GM23248 (cell line): ENCODE measurements around the gene STOML3. TPM values are rescaled to one million over a fixed set of nuclear protein-coding genes. Genes with fewer than 3 reads are reported as not detected.

Experiments
- DNase-seq: peaks from one replicate; pipeline ENCODE4 v3.0.0-alpha.2; 2015
- H2AFZ ChIP-seq: fragments of 200-600 bp; sonication (generic); 2 replicates; pipeline ENCODE4 v1.6.1; 2016; ENCODE audit warnings: antibody characterized with exemption
- H3F3A ChIP-seq: fragments of 200-600 bp; sonication (generic); 2 replicates; pipeline ENCODE4 v1.6.1; 2016; ENCODE audit warnings: mild to moderate bottlenecking, antibody characterized with exemption, mixed run types; ENCODE audit not compliant: insufficient read depth
- H3K27ac ChIP-seq: fragments of 200-600 bp; sonication (generic); 2 replicates; pipeline ENCODE4 v1.5.1; 2016; ENCODE audit warnings: mild to moderate bottlenecking
- H3K27me3 ChIP-seq: fragments of 200-600 bp; sonication (generic); replicated peaks from 2 replicates; pipeline ENCODE4 v1.6.1; 2016; ENCODE audit warnings: mild to moderate bottlenecking; ENCODE audit not compliant: insufficient read depth
- H3K36me3 ChIP-seq: fragments of 200-600 bp; sonication (generic); 2 replicates; pipeline ENCODE4 v1.6.1; 2016; ENCODE audit warnings: low read depth, mild to moderate bottlenecking
- H3K4me1 ChIP-seq: fragments of 200-600 bp; sonication (generic); 2 replicates; pipeline ENCODE4 v1.6.1; 2016; ENCODE audit warnings: mild to moderate bottlenecking; ENCODE audit not compliant: insufficient read depth
- H3K4me2 ChIP-seq: fragments of 200-600 bp; sonication (generic); one replicate; pipeline ENCODE4 v1.6.1; 2016; ENCODE audit warnings: mild to moderate bottlenecking; ENCODE audit not compliant: unreplicated experiment
- H3K4me3 ChIP-seq: fragments of 200-600 bp; sonication (generic); 2 replicates; pipeline ENCODE4 v1.5.1; 2016; ENCODE audit warnings: mild to moderate bottlenecking
- H3K79me2 ChIP-seq: fragments of 200-600 bp; sonication (generic); 2 replicates; pipeline ENCODE4 v1.6.1; 2016; ENCODE audit warnings: mild to moderate bottlenecking; ENCODE audit not compliant: insufficient read depth
- H3K9ac ChIP-seq: fragments of 200-600 bp; sonication (generic); 2 replicates; pipeline ENCODE4 v1.6.1; 2016; ENCODE audit warnings: mild to moderate bottlenecking
- H3K9me2 ChIP-seq: fragments of 200-600 bp; sonication (generic); 2 replicates; pipeline ENCODE4 v1.6.1; 2016; ENCODE audit warnings: mixed run types, mild to moderate bottlenecking, moderate library complexity; ENCODE audit not compliant: insufficient read depth
- H3K9me3 ChIP-seq: fragments of 200-600 bp; sonication (generic); one replicate; pipeline ENCODE4 v1.6.1; 2017; ENCODE audit warnings: low read depth
- H4K20me1 ChIP-seq: fragments of 200-600 bp; sonication (generic); 2 replicates; pipeline ENCODE4 v1.6.0; 2016; ENCODE audit not compliant: insufficient read depth
- EZH2 ChIP-seq: fragments of 200-600 bp; sonication (generic); IDR thresholded peaks from 2 replicates; pipeline ENCODE4 v1.6.1; 2018; ENCODE audit warnings: antibody characterized with exemption, mild to moderate bottlenecking; ENCODE audit not compliant: insufficient read depth, poor library complexity, severe bottlenecking
- EZH2phosphoT487 ChIP-seq: fragments of 200-600 bp; sonication (generic); IDR thresholded peaks from 2 replicates; pipeline ENCODE4 v1.6.1; 2018; ENCODE audit warnings: antibody characterized with exemption, moderate library complexity, mild to moderate bottlenecking, low read depth; ENCODE audit not compliant: insufficient read depth
- WGBS, 2 experiments: methylation state at CpG; one replicate each; pipeline ENCODE4 v1.1.6; 2015 to 2017; ENCODE audit warnings: low lambda C conversion rate in 2 of 2, low coverage in 1 of 2; ENCODE audit errors: missing lambda C conversion rate in 2 of 2; 5-methylcytosine and 5-hydroxymethylcytosine counted together
- in situ Hi-C: fragments of 300-500 bp; cut with MboI; formaldehyde crosslinking; loops from 2 replicates; pipeline ENCODE4 v1.15.0; 2020
- polyA plus RNA-seq: library from polyadenylated mRNA; unstranded; fragments of >200 nt; fragmentation: Nextera tagmentation; extraction: Ambion mirVana; gene quantifications from 2 replicates; pipeline ENCODE4 v1.2.1, GENCODE V29; 2016
- total RNA-seq: library from RNA; depleted of rRNA; stranded (reverse); fragments of >200 nt; shearing (Covaris generic); gene quantifications from 2 replicates; pipeline ENCODE4 v1.2.3, GENCODE V29; 2014; rRNA removed

STOML3 gene
- total and polyA plus RNA-seq, 2 experiments from 2014 or later: not detected

- Histone ChIP-seq H3K27ac (no peak overlapping the region), H3F3A (no peaks in the 10 kb centered on the region), H3K9me3 (no peaks in the 10 kb centered on the region), H3K4me1 (no peaks in the 10 kb centered on the region), H3K27me3 (peaks cover 13% of the 10 kb centered on the region; the same call in 1 of the 2 replicates), H3K9me2 (no peaks in the 10 kb centered on the region), H3K4me2 (no peak overlapping the region), H2AFZ (no peak overlapping the region), H4K20me1 (no peaks in the 10 kb centered on the region), H3K79me2 (no peaks in the 10 kb centered on the region), H3K4me3 (no peak overlapping the region), H3K36me3 (no peaks in the 10 kb centered on the region), H3K9ac (no peak overlapping the region)
- in situ Hi-C loops: no loop called here
- no peak for TF ChIP-seq EZH2
- no peak for TF ChIP-seq EZH2phosphoT487
- DNase-seq: no peak
These were observed 56.8 kb downstream of the STOML3 start for GRCh38 chr13:38933786-38934185.

GRCh38 chr13:38922170-38922569 lies 68.5 kb downstream of the STOML3 start:
- no peak for DNase-seq
- Histone ChIP-seq H3K27me3 (peaks cover 39% of the 10 kb centered on the region), H3K79me2 (no peaks in the 10 kb centered on the region), H3K9me2 (no peaks in the 10 kb centered on the region), H3K27ac (no peak overlapping the region), H3K9ac (no peak overlapping the region), H3K4me3 (no peak overlapping the region), H3K9me3 (no peaks in the 10 kb centered on the region), H3F3A (no peaks in the 10 kb centered on the region), H2AFZ (no peak overlapping the region), H3K36me3 (no peaks in the 10 kb centered on the region), H3K4me1 (no peaks in the 10 kb centered on the region), H3K4me2 (no peak overlapping the region), H4K20me1 (no peaks in the 10 kb centered on the region)
- no peak for TF ChIP-seq EZH2
- no peak for TF ChIP-seq EZH2phosphoT487
- 2 to 20% methylated on average over 1 of the region's 1 CpG for WGBS, 2 experiments
- in situ Hi-C loops: no loop called here

GRCh38 chr13:38921081-38921480 lies 69.5 kb downstream of the STOML3 start:
- in situ Hi-C loops: no loop called here
- H3K36me3 ChIP-seq: no peaks in the 10 kb centered on the region
- H3K4me2 ChIP-seq: no peak overlapping the region
- DNase-seq: no peak
- no peaks in the 10 kb centered on the region for H3K9me3 ChIP-seq
- no peak overlapping the region for H2AFZ ChIP-seq
- H3K4me3 ChIP-seq: no peak overlapping the region
- TF ChIP-seq EZH2phosphoT487 (no peak), EZH2 (no peak)
- H3F3A ChIP-seq: no peaks in the 10 kb centered on the region
- H3K27ac ChIP-seq: no peak overlapping the region
- no peaks in the 10 kb centered on the region for H4K20me1 ChIP-seq
- no peaks in the 10 kb centered on the region for H3K79me2 ChIP-seq
- H3K9me2 ChIP-seq: no peaks in the 10 kb centered on the region
- WGBS, 2 experiments: 22 to 28% methylated on average over 2 of the region's 2 CpGs
- H3K27me3 ChIP-seq: peaks cover 30% of the 10 kb centered on the region
- H3K4me1 ChIP-seq: no peaks in the 10 kb centered on the region
- H3K9ac ChIP-seq: no peak overlapping the region

Other genes with a start within 250 kb of the STOML3 start
- 6.7 and 19.3 TPM in 2 replicates for gene PROSER1, start 47.3 kb upstream of the STOML3 start, total RNA-seq
- 7.6 and 8.3 TPM in 2 replicates for gene PROSER1, start 47.3 kb upstream of the STOML3 start, polyA plus RNA-seq
- gene NHLRC3, start 47.6 kb upstream of the STOML3 start, total RNA-seq: 7.6 and 12.9 TPM in 2 replicates
- 6.6 and 7.8 TPM in 2 replicates for gene NHLRC3, start 47.6 kb upstream of the STOML3 start, polyA plus RNA-seq